Measurements from ENCODE around the gene RBM39.

GRCh38 chr20:35714127-35714526 lies 27.9 kb downstream of the RBM39 start:
- no peak for TF ChIP-seq CTCF (IDR thresholded peaks at IDR 0.05)
- no peak for TF ChIP-seq POLR2A (IDR thresholded peaks at IDR 0.05)
